IMR-90 (cell line): ENCODE measurements around the gene BSND. TPM values are rescaled to one million over a fixed set of nuclear protein-coding genes. Genes with fewer than 3 reads are reported as not detected.

Source experiments
- ATAC-seq: fragments of 200-7000 bp; cut with Tn5 transposase; 2 replicates; pipeline ENCODE4 v1.9.1; 2020; ENCODE audit warnings: low read depth, mild to moderate bottlenecking, moderate library complexity
- BruUV-seq: library from RNA; stranded (reverse); fragments of 400-500 nt; replicated peaks from 2 replicates; lab custom pipeline; 2021; lab: Mats Ljungman, UMichigan
- CTCF ChIA-PET: fragments of 300-600 bp; formaldehyde crosslinking; extraction: SDS; loops from one replicate; lab custom pipeline; 2021; ENCODE audit warnings: antibody characterized with exemption; lab: Yijun Ruan, JAX
- POLR2A ChIA-PET: fragments of 300-600 bp; sonication (Branson Sonifier 250); formaldehyde crosslinking; loops from one replicate; lab custom pipeline; 2022; ENCODE audit warnings: antibody characterized with exemption; ENCODE audit not compliant: unreplicated experiment; lab: Charles Lee
- DNase-seq: peaks from one replicate; pipeline ENCODE4 v3.0.0; 2013
- H2AFZ ChIP-seq: replicated peaks from 2 replicates; pipeline ENCODE3; 2013; ENCODE audit warnings: low read length, mild to moderate bottlenecking; ENCODE audit not compliant: poor library complexity
- H2AK5ac ChIP-seq: 2 replicates; pipeline ENCODE4 v1.6.1; 2013; ENCODE audit warnings: low read depth, low read length, inconsistent platforms
- H2AK9ac ChIP-seq: replicated peaks from 2 replicates; pipeline ENCODE3; 2013; ENCODE audit warnings: mild to moderate bottlenecking, low read depth, low read length, moderate library complexity; ENCODE audit not compliant: poor library complexity
- H2BK120ac ChIP-seq: 2 replicates; pipeline ENCODE4 v1.6.1; 2013; ENCODE audit warnings: low read depth, low read length, inconsistent platforms
- H2BK15ac ChIP-seq: 3 replicates; pipeline ENCODE4 v1.6.1; 2013; ENCODE audit warnings: low read depth, low read length, inconsistent platforms
- H2BK20ac ChIP-seq: 2 replicates; pipeline ENCODE4 v1.6.1; 2013; ENCODE audit warnings: low read depth, mild to moderate bottlenecking, inconsistent platforms, low read length, moderate library complexity
- H2BK5ac ChIP-seq: 2 replicates; pipeline ENCODE4 v1.6.1; 2013; ENCODE audit warnings: mild to moderate bottlenecking, low read depth, low read length, inconsistent platforms; ENCODE audit not compliant: poor library complexity, severe bottlenecking
- H3K14ac ChIP-seq: replicated peaks from 2 replicates; pipeline ENCODE4 v1.6.1; 2013; ENCODE audit warnings: low read depth, low read length, inconsistent platforms
- H3K18ac ChIP-seq: 2 replicates; pipeline ENCODE4 v1.6.1; 2013; ENCODE audit warnings: low read depth, low read length, control low read depth
- H3K23ac ChIP-seq: 2 replicates; pipeline ENCODE4 v1.6.1; 2013; ENCODE audit warnings: low read depth, low read length, inconsistent platforms
- H3K27ac ChIP-seq: 2 replicates; pipeline ENCODE4 v1.5.1; 2013; ENCODE audit warnings: mild to moderate bottlenecking, control low read depth, low read length; ENCODE audit not compliant: insufficient read depth
- H3K27me3 ChIP-seq: 2 replicates; pipeline ENCODE4 v1.6.1; 2013; ENCODE audit warnings: low read length; ENCODE audit not compliant: control insufficient read depth, insufficient read depth
- H3K36me3 ChIP-seq: 2 replicates; pipeline ENCODE4 v1.6.1; 2013; ENCODE audit warnings: low read length, mixed read lengths; ENCODE audit not compliant: control insufficient read depth, insufficient read depth
- H3K4ac ChIP-seq: 2 replicates; pipeline ENCODE4 v1.6.1; 2013; ENCODE audit warnings: low read depth, low read length, inconsistent platforms
- H3K4me1 ChIP-seq: 2 replicates; pipeline ENCODE4 v1.6.1; 2013; ENCODE audit warnings: low read length, mixed read lengths; ENCODE audit not compliant: control insufficient read depth, insufficient read depth
- H3K4me2 ChIP-seq: 2 replicates; pipeline ENCODE4 v1.6.1; 2013; ENCODE audit warnings: low read depth, mild to moderate bottlenecking, control low read depth, low read length, moderate library complexity
- H3K4me3 ChIP-seq: 2 replicates; pipeline ENCODE4 v1.5.1; 2013; ENCODE audit warnings: low read depth, mild to moderate bottlenecking, control low read depth, low read length, moderate library complexity; ENCODE audit not compliant: insufficient read depth
- H3K56ac ChIP-seq: 2 replicates; pipeline ENCODE4 v1.6.1; 2013; ENCODE audit warnings: low read length, inconsistent platforms; ENCODE audit not compliant: insufficient read depth; ENCODE audit errors: extremely low read depth
- H3K79me1 ChIP-seq, 2 experiments: 2 replicates each; pipeline ENCODE4 v1.6.1; 2013; ENCODE audit warnings: low read length in 2 of 2, inconsistent platforms in 1 of 2, low read depth in 1 of 2
- H3K9ac ChIP-seq: 2 replicates; pipeline ENCODE4 v1.6.1; 2013; ENCODE audit warnings: low read depth, low read length, control low read depth
- H3K9me1 ChIP-seq: 2 replicates; pipeline ENCODE4 v1.6.1; 2013; ENCODE audit warnings: low read length, inconsistent platforms; ENCODE audit not compliant: insufficient read depth
- H3K9me3 ChIP-seq: 2 replicates; pipeline ENCODE4 v1.6.1; 2013; ENCODE audit warnings: low read length; ENCODE audit not compliant: control insufficient read depth, insufficient read depth
- H4K20me1 ChIP-seq: 2 replicates; pipeline ENCODE4 v1.6.1; 2013; ENCODE audit warnings: low read length, inconsistent platforms; ENCODE audit not compliant: insufficient read depth
- H4K5ac ChIP-seq: 2 replicates; pipeline ENCODE4 v1.6.1; 2013; ENCODE audit warnings: mild to moderate bottlenecking, low read depth, low read length, control low read depth
- H4K8ac ChIP-seq, 2 experiments: 2 replicates each; pipeline ENCODE4 v1.6.1; 2013; ENCODE audit warnings: low read depth in 2 of 2, low read length in 2 of 2, control low read depth in 1 of 2, inconsistent platforms in 1 of 2
- H4K91ac ChIP-seq: 2 replicates; pipeline ENCODE4 v1.6.1; 2013; ENCODE audit warnings: low read depth, low read length, inconsistent platforms; ENCODE audit not compliant: insufficient read depth
- CTCF ChIP-seq: conservative IDR thresholded peaks from 2 replicates; pipeline ENCODE4 v1.5.1; 2012; ENCODE audit warnings: mild to moderate bottlenecking, low read depth, low read length, improper control_type of control experiment
- ELK1 ChIP-seq: fragments of 150-350 bp; IDR thresholded peaks from 2 replicates; pipeline ENCODE4 v1.6.1; 2016; ENCODE audit warnings: low read depth, mild to moderate bottlenecking, low read length, moderate library complexity, borderline replicate concordance
- MAZ ChIP-seq: IDR thresholded peaks from 2 replicates; pipeline ENCODE4 v1.6.1; 2012; ENCODE audit warnings: low read depth, mild to moderate bottlenecking, low read length, improper control_type of control experiment, moderate library complexity, borderline replicate concordance
- MXI1 ChIP-seq: IDR thresholded peaks from 2 replicates; pipeline ENCODE4 v1.6.1; 2012; ENCODE audit warnings: low read depth, mild to moderate bottlenecking, low read length, moderate library complexity, borderline replicate concordance
- POLR2A ChIP-seq: IDR thresholded peaks from 2 replicates; pipeline ENCODE4 v1.6.1; 2012; ENCODE audit warnings: mild to moderate bottlenecking, low read depth, low read length
- WGBS, 2 experiments: methylation state at CpG; one replicate each; pipeline versions ENCODE4 v1.1.5 to v1.1.7; 2013; ENCODE audit warnings: missing lambda C conversion rate in 2 of 2; ENCODE audit not compliant: insufficient read length in 1 of 2; ENCODE audit errors: extremely low coverage in 2 of 2; 5-methylcytosine and 5-hydroxymethylcytosine counted together
- dilution Hi-C: fragments of 300-500 bp; cut with HindIII; formaldehyde crosslinking; loops from one replicate; pipeline ENCODE4 v1.14.3; 2018; ENCODE audit warnings: low sequenced_read_pairs; ENCODE audit not compliant: unreplicated experiment
- in situ Hi-C: fragments of 300-500 bp; cut with MboI; formaldehyde crosslinking; loops from 3 replicates; pipeline ENCODE4 v1.14.3; 2019; ENCODE audit warnings: low sequenced_read_pairs, inconsistent platforms, mixed read lengths
- intact Hi-C: fragments of 100-400 bp; cut with micrococcal nuclease; formaldehyde crosslinking; loops from 2 replicates; pipeline ENCODE4 v1.10.0; 2022
- polyA plus RNA-seq, 3 experiments: library from polyadenylated mRNA; depleted of rRNA; stranded (reverse); fragments of >200 nt; gene quantifications; 2 replicates each; pipeline ENCODE4 v1.2.3, GENCODE V29; 2012; ENCODE audit warnings: low replicate concordance in 1 of 3
- total RNA-seq: library from RNA; depleted of rRNA; stranded (reverse); fragments of >200 nt; gene quantifications from 2 replicates; pipeline ENCODE4 v1.2.3, GENCODE V29; 2012

Gene BSND
- total and polyA plus RNA-seq, 2 of the 4 experiments (the other 2 are of a cell fraction) = not detected

- Histone ChIP-seq H3K4me1 (no peaks in the 10 kb centered on the region), H4K20me1 (no peaks in the 10 kb centered on the region), H2AK5ac (no peak overlapping the region), H2BK120ac (no peak overlapping the region), H3K56ac (no peak overlapping the region), H2BK15ac (no peak overlapping the region), H3K9me3 (no peaks in the 10 kb centered on the region), H3K27me3 (peaks cover 26% of the 10 kb centered on the region), H2BK20ac (no peak overlapping the region), H2AK9ac (peak overlapping the region; percentile 16), H3K4ac (no peak overlapping the region), H3K27ac (no peak overlapping the region), H3K36me3 (no peaks in the 10 kb centered on the region), H4K91ac (no peak overlapping the region), H3K4me3 (no peak overlapping the region), H4K5ac (no peak overlapping the region), H3K79me1 (no peaks in the 10 kb centered on the region), H3K4me2 (no peak overlapping the region), H4K8ac (no peak overlapping the region), H3K14ac (no peak overlapping the region), H2BK5ac (no peak overlapping the region), H3K18ac (no peak overlapping the region), H2AFZ (no peak overlapping the region), H3K23ac (no peak overlapping the region), H3K9ac (no peak overlapping the region), H3K9me1 (0 out of 2 replicates have a peak, but pooled peaks cover 7% of the 10 kb centered on the region)
- no TSS peak for BruUV-seq
- no CpG with 5 or more reads among the region's 20 CpGs for WGBS, 2 experiments
- intact Hi-C loops = no loop called here
- dilution Hi-C loops = no loop called here
- ChIA-PET CTCF (no interaction called here), POLR2A (no interaction called here)
- in situ Hi-C loops = no loop called here
- no peak for DNase-seq
- TF ChIP-seq MAZ (no peak), ELK1 (no peak), CTCF (no peak), MXI1 (no peak), POLR2A (no peak)
- ATAC-seq = no peak
These were observed 57.9 kb downstream of the BSND start for GRCh38 chr1:55056632-55056992.
